Measurements from ENCODE around the gene TCEAL2. TPM values are rescaled to one million over a fixed set of nuclear protein-coding genes. Genes with fewer than 3 reads are reported as not detected.
"Not testable (repeated sequence)": the region's sequence is repeated elsewhere in the genome, so short reads cannot be mapped to it uniquely, and the experiment has no call there.

TCEAL2 gene
- total RNA-seq (10 to 100 TPM; 52.0 to 63.0 TPM), polyA plus RNA-seq (ENCODE audit: insufficient read depth, low read depth, low replicate concordance) (37.2 TPM)
- long read RNA-seq, donor 1, transcript TCEAL2-202 (3 exons, 1,100 nt): major isoform, 25 of 43 reads
- long read RNA-seq, donor 1, partial matches to known transcripts: 17 of 43 reads
- long read RNA-seq, donor 1, other reads (novel, unspliced or antisense): 0 of 43 reads
- long read RNA-seq, donor 2, transcript TCEAL2-202 (3 exons, 1,100 nt): major isoform, 18 of 49 reads
- long read RNA-seq, donor 2, transcript TCEAL2-203 (2 exons, 855 nt): minor isoform, 6 of 49 reads
- long read RNA-seq, donor 2, partial matches to known transcripts: 24 of 49 reads
- long read RNA-seq, donor 2, other reads (novel, unspliced or antisense): 0 of 49 reads

DNA sequence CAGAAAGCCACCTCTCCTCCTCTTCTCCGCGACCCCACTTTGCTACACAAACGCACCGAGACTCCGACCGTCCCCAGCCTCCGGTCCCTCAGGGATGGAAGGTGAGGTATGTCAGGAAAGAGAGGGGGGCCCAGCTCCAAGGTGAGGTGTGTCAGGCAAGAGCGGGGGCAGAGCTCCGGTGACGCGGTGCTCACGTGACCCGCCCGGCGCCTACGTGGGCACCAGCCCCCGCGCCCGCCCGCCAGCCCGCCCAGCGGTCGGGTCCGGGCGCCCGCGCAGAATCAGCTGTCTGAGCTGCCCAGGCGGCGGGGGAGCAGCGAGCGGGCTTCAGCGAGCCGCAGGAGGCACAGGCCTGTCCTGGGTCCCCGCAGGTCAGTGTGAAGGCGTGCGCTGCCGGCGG, at the start of gene TCEAL2:
Gene TCEAL2 (plus strand): TSS at position 244 of the 400 bp plus-strand sequence. CDS start 1,152 bp downstream, outside the sequence.
- H3K27ac ChIP-seq: peak within 1 kb of the TSS; percentile 65 to 68
- DNase-seq: peak; percentile 66
- WGBS, 2 donors: 1% methylated on average over 10 of the region's 38 CpGs; no CpG with 5 or more reads in 1 of the 2 donors
- H3K27me3 ChIP-seq; intact Hi-C loops (cut with DNase I; ENCODE audit: low total_unique reads); H3K4me1 ChIP-seq; H3K9me3 ChIP-seq; H3K36me3 ChIP-seq (ENCODE audit: low read depth, missing control alignments): not testable (repeated sequence)
- peak within 1 kb of the TSS; percentile 2 to 58 for H3K4me3 ChIP-seq

DNA sequence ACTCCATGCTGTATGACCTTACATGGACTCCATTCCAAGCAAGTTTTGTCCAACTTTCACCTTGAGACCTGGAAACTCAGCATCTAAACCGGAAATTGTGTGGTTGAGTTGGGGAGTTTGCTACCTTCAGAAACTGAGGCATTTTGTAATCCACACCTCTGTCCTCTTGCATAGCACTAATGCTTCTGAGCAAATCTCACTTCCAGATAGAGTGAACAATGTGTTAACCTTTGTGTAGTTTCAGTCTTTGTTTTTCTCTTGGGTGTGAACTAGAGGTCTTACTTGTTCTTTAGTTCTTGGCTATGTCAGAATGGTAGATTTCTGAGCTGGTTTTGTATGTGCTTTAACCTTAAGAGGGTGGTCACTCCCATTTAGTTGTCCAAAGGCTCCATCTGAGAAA, 48.1 kb upstream of the TCEAL2 start:
- Histone ChIP-seq H3K4me1 (no peaks in the 10 kb centered on the region), H3K9me3 (no peaks in the 10 kb centered on the region), H3K4me3 (no peak overlapping the region), H3K36me3 (ENCODE audit: low read depth, missing control alignments) (no peaks in the 10 kb centered on the region), H3K27ac (no peak overlapping the region), H3K27me3 (no peaks in the 10 kb centered on the region)
- no peak for DNase-seq
- WGBS, 2 donors: 77 to 83% methylated on average over 1 of the region's 1 CpG
- intact Hi-C loops (cut with DNase I; ENCODE audit: low total_unique reads): no loop called here
- TF ChIP-seq, protein P1, sequence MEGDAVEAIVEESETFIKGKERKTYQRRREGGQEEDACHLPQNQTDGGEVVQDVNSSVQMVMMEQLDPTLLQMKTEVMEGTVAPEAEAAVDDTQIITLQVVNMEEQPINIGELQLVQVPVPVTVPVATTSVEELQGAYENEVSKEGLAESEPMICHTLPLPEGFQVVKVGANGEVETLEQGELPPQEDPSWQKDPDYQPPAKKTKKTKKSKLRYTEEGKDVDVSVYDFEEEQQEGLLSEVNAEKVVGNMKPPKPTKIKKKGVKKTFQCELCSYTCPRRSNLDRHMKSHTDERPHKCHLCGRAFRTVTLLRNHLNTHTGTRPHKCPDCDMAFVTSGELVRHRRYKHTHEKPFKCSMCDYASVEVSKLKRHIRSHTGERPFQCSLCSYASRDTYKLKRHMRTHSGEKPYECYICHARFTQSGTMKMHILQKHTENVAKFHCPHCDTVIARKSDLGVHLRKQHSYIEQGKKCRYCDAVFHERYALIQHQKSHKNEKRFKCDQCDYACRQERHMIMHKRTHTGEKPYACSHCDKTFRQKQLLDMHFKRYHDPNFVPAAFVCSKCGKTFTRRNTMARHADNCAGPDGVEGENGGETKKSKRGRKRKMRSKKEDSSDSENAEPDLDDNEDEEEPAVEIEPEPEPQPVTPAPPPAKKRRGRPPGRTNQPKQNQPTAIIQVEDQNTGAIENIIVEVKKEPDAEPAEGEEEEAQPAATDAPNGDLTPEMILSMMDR (IDR thresholded peaks at IDR 0.05): no peak
- no peak for TF ChIP-seq POLR2A (IDR thresholded peaks at IDR 0.05)

DNA sequence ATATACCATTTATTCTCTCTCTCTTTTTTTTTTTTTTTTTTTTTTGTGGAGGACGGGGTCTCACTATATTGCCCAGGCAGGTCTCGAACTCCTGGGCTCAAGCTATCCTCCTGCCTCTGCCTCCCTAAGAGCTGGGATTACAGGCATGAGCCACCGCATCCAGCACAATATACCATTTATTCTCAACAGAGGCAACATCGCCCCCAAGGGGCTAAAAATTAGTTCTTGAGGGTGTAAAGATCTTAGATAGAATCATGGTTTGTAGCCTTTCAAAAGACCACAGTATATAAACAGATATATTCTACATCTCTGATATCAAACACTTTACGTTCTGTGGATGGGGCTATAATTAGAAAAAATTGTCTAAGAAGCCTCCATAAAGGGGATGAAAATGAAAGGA, 39.8 kb upstream of the TCEAL2 start:
- Histone ChIP-seq H3K4me3 (no peak overlapping the region), H3K9me3 (no peaks in the 10 kb centered on the region), H3K27me3 (no peaks in the 10 kb centered on the region), H3K36me3 (ENCODE audit: low read depth, missing control alignments) (no peaks in the 10 kb centered on the region), H3K4me1 (no peaks in the 10 kb centered on the region), H3K27ac (no peak overlapping the region)
- intact Hi-C loops (cut with DNase I; ENCODE audit: low total_unique reads): no loop called here
- 53 to 55% methylated on average over 5 of the region's 5 CpGs for WGBS, 2 donors
- DNase-seq: no peak
- TF ChIP-seq, protein P1 (IDR thresholded peaks at IDR 0.05): no peak
- TF ChIP-seq POLR2A (IDR thresholded peaks at IDR 0.05): no peak

DNA sequence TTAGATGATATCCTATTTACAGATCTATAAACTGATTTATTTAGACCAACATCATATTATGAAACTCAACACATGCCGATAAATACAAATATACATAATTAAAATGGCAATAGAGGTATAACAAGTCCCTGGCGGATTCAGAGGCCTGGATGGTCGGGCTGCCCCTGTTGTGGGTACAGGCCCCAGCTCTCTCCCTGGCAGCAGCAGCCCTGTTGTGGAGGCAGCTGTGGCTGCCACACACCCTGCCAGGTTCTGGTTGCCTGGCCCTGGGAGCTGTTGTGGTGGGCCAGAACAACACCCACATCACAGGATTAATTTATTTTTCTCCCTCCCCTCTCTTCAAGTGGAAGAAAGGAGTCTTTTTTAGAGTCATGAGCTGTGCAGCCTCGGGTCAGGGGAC, 12.1 kb upstream of the TCEAL2 start:
- Histone ChIP-seq H3K4me1 (no peaks in the 10 kb centered on the region), H3K9me3 (no peaks in the 10 kb centered on the region), H3K4me3 (no peak overlapping the region), H3K27me3 (no peaks in the 10 kb centered on the region), H3K27ac (no peak overlapping the region), H3K36me3 (ENCODE audit: low read depth, missing control alignments) (no peaks in the 10 kb centered on the region)
- no peak for DNase-seq
- TF ChIP-seq, protein P1 (IDR thresholded peaks at IDR 0.05): no peak
- TF ChIP-seq POLR2A (IDR thresholded peaks at IDR 0.05): no peak
- intact Hi-C loops (cut with DNase I; ENCODE audit: low total_unique reads): no loop called here
- WGBS, 2 donors: 78 to 88% methylated on average over 3 to 4 of the region's 4 CpGs

DNA sequence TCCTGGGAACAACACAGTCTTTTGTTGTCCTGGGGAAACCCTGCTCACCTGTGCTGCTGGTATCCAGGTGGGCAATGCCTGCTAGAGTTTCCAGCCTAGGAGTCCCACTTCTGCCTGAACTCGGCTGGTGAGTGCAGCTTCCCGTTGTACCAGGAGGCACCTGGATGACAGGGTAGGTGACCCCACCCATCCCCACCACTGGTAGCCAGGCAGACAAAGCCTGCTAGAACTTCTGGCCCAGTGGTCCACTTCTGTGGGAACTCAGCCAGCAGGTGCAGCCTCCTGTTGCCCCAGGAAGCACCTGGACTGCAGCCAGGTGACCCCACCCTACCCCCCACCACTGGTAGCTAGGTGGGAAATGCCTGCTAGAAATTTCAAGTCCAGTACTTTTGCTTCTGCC, 9.7 kb upstream of the TCEAL2 start:
- intact Hi-C loops (cut with DNase I; ENCODE audit: low total_unique reads): no loop called here

DNA sequence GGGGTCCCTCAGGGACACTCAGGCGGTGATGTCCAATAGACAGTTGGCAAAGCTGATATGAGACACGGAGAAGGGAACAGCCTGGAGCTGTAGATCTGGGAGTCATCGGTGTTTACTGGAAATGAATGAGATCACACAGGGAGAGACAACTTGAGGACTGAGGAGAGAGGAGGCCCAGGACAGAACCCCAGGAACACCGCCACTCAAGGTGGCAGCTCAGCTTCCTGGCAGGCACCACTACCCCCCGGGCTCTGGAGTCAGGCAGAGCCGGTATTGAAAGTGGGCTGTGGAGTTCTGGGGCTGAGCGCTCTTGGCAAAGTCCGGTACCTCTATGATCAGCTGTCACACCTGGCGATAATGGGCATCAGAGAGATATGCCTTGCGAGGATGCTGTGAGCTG, 465 bp upstream of the TCEAL2 start:
- peak overlapping the region in 1 of 2 donors; percentile 58 for H3K4me3 ChIP-seq
- 5 to 70% methylated on average over 1 to 5 of the region's 10 CpGs for WGBS, 2 donors
- intact Hi-C loops (cut with DNase I; ENCODE audit: low total_unique reads); H3K9me3 ChIP-seq; DNase-seq; H3K27me3 ChIP-seq; H3K4me1 ChIP-seq; H3K36me3 ChIP-seq (ENCODE audit: low read depth, missing control alignments): not testable (repeated sequence)
- peak overlapping the region in 1 of 2 donors; percentile 31 for H3K27ac ChIP-seq

More for the DNA sequence above, 9.7 kb upstream of the TCEAL2 start:
- H3K36me3 ChIP-seq (ENCODE audit: low read depth, missing control alignments): no peaks in the 10 kb centered on the region
- TF ChIP-seq, protein P1 (IDR thresholded peaks at IDR 0.05): no peak
- no peak for TF ChIP-seq POLR2A (IDR thresholded peaks at IDR 0.05)
- no peak overlapping the region for H3K27ac ChIP-seq
- no peaks in the 10 kb centered on the region for H3K27me3 ChIP-seq
- H3K4me3 ChIP-seq: no peak overlapping the region
- whole genome bisulfite sequencing, 2 donors: 100% methylated on average over 2 of the region's 2 CpGs; no CpG with 5 or more reads in 1 of the 2 donors
- H3K4me1 ChIP-seq: no peaks in the 10 kb centered on the region
- H3K9me3 ChIP-seq: no peaks in the 10 kb centered on the region
- no peak for DNase-seq

DNA sequence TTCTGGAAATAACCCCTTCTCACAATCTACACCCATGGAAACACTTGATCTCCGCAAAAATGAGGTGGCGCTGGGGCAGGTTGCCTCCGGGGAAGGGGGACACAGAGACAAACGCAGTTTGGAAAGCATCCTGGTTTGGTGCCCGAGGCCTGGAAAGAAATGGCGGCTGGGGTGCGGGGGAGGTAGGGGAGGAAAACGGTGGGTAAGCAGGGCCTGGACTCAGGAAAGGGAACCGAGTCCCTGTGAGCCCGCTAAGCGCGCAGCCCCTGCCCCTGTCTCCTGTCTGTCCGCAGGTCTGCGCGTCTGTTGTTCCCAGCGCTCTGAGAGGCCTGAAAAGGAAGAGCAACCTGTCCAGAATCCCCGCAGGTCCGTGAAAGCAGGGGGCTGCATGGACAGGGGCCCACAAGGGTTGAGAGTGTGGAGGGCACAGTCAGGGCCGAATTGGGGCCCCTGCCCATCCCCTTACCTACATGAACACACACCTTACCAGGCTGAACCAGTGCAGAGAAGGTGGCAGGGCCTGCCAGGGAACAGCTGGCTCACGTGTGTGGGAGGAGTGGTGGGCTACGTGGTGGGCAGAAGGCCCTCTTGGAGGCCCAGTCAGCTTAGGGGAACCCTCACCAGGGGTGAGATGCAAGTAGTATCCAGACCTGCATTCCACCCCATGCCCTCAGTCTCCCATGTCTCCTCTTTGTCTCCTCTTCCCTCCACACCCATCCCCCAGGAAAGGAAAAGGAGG, 770 bp downstream of the TCEAL2 start:
- H3K9me3 ChIP-seq; intact Hi-C loops (cut with DNase I; ENCODE audit: low total_unique reads); DNase-seq; H3K36me3 ChIP-seq (ENCODE audit: low read depth, missing control alignments); H3K27me3 ChIP-seq; H3K4me1 ChIP-seq: not testable (repeated sequence)
- H3K27ac ChIP-seq: peak overlapping the region; percentile 65 to 68
- peak overlapping the region; percentile 2 to 58 for H3K4me3 ChIP-seq
- 4 to 10% methylated on average over 9 to 11 of the region's 21 CpGs for WGBS, 2 donors
